GM12878 (cell line): Measurements from ENCODE around the gene DOCK1. TPM values are rescaled to one million over a fixed set of nuclear protein-coding genes. Genes with fewer than 3 reads are reported as not detected.

Experiments used
- ATAC-seq: fragments of 200-7000 bp; cut with Tn5 transposase; 3 replicates; pipeline ENCODE4 v1.9.1; 2020; ENCODE audit warnings: mild to moderate bottlenecking, moderate library complexity
- BruUV-seq: library from RNA; stranded (reverse); fragments of 400-500 nt; replicated peaks from 2 replicates; lab custom pipeline; 2021; lab: Mats Ljungman, UMichigan
- CTCF ChIA-PET: fragments of 300-600 bp; sonication (Branson Sonifier 250); formaldehyde crosslinking; extraction: SDS; loops from one replicate; lab custom pipeline; 2021; ENCODE audit warnings: inconsistent platforms; lab: Yijun Ruan, JAX
- POLR2A ChIA-PET: fragments of 350-600 bp; formaldehyde crosslinking; extraction: SDS; loops from one replicate; lab custom pipeline; 2021; ENCODE audit warnings: inconsistent platforms; lab: Charles Lee
- RAD21 ChIA-PET: fragments of 300-600 bp; sonication (Branson Sonifier 250); formaldehyde crosslinking; loops from one replicate; lab custom pipeline; 2023; ENCODE audit warnings: antibody characterized with exemption; ENCODE audit not compliant: unreplicated experiment; lab: Charles Lee
- SMC1A ChIA-PET: fragments of 300-600 bp; sonication (Branson Sonifier 250); formaldehyde crosslinking; loops from one replicate; lab custom pipeline; 2023; ENCODE audit not compliant: unreplicated experiment, uncharacterized antibody; lab: Charles Lee
- DNase-seq: peaks from one replicate; pipeline ENCODE4 v3.0.0-alpha.2; 2011; ENCODE audit warnings: low read depth, low spot score
- FAIRE-seq: peaks from 3 replicates; lab custom pipeline; 2011; peaks lifted over from hg19 to GRCh38; lab: Jason Lieb, UNC
- H2AFZ ChIP-seq: 2 replicates; pipeline ENCODE4 v1.6.0; 2011; ENCODE audit warnings: low read depth, low read length, control low read depth; ENCODE audit not compliant: control insufficient read depth
- H3K27ac ChIP-seq: 2 replicates; pipeline ENCODE4 v1.5.1; 2011; ENCODE audit warnings: control low read depth; ENCODE audit not compliant: control insufficient read depth, insufficient read depth
- H3K27me3 ChIP-seq, 2 experiments: replicated peaks in 1 of 2; 2 replicates each; pipeline versions ENCODE4 v1.6.0 to v1.6.1; 2011; ENCODE audit warnings: low read length in 1 of 2; ENCODE audit not compliant: control insufficient read depth in 2 of 2, insufficient read depth in 2 of 2
- H3K36me3 ChIP-seq, 2 experiments: 2 replicates each; pipeline ENCODE4 v1.5.1; 2011; ENCODE audit warnings: low read length in 1 of 2; ENCODE audit not compliant: control insufficient read depth in 2 of 2, insufficient read depth in 2 of 2
- H3K4me1 ChIP-seq: 2 replicates; pipeline ENCODE4 v1.6.1; 2011; ENCODE audit warnings: mild to moderate bottlenecking, low read length, moderate library complexity, mixed read lengths; ENCODE audit not compliant: control insufficient read depth, insufficient read depth
- H3K4me2 ChIP-seq: 2 replicates; pipeline ENCODE4 v1.6.0; 2011; ENCODE audit warnings: control low read depth; ENCODE audit not compliant: control insufficient read depth, insufficient read depth
- H3K4me3 ChIP-seq: fragments of 200-600 bp; sonication (generic); 2 replicates; pipeline ENCODE4 v1.5.1; 2016
- H3K79me2 ChIP-seq: 2 replicates; pipeline ENCODE4 v1.6.0; 2011; ENCODE audit warnings: low read length; ENCODE audit not compliant: control insufficient read depth, insufficient read depth
- H3K9ac ChIP-seq: 2 replicates; pipeline ENCODE4 v1.8.0; 2011; ENCODE audit warnings: low read length, control low read depth, mixed read lengths; ENCODE audit not compliant: control insufficient read depth, insufficient read depth
- H3K9me3 ChIP-seq: replicated peaks from 3 replicates; pipeline ENCODE4 v1.5.1; 2011; ENCODE audit warnings: mild to moderate bottlenecking, low read length; ENCODE audit not compliant: control insufficient read depth, insufficient read depth
- H4K20me1 ChIP-seq: 2 replicates; pipeline ENCODE4 v1.6.0; 2011; ENCODE audit not compliant: control insufficient read depth, insufficient read depth
- CTCF ChIP-seq, 3 experiments: IDR thresholded peaks in 2 of 3; conservative IDR thresholded peaks in 1 of 3; 2 replicates each; pipeline ENCODE4 v1.5.1; 2011; ENCODE audit warnings: low read depth in 3 of 3, low read length in 3 of 3, mild to moderate bottlenecking in 3 of 3, control low read depth in 2 of 3, moderate library complexity in 2 of 3, inconsistent platforms in 1 of 3, mixed read lengths in 1 of 3; ENCODE audit not compliant: control insufficient read depth in 2 of 3, insufficient read depth in 1 of 3; ENCODE audit errors: extremely low read depth in 1 of 3
- PAX8 ChIP-seq: fragments of 450-650 bp; IDR thresholded peaks from 2 replicates; pipeline ENCODE4 v1.6.1; 2017; ENCODE audit warnings: mild to moderate bottlenecking, moderate library complexity
- PKNOX1 ChIP-seq: fragments of 450-650 bp; IDR thresholded peaks from 2 replicates; pipeline ENCODE4 v1.6.1; 2016; ENCODE audit warnings: mild to moderate bottlenecking
- RFX5 ChIP-seq: IDR thresholded peaks from 2 replicates; pipeline ENCODE4 v1.6.1; 2011; ENCODE audit warnings: low read depth, low read length, improper control_type of control experiment
- SPI1 ChIP-seq: IDR thresholded peaks from 2 replicates; pipeline ENCODE4 v1.6.1; 2011; ENCODE audit warnings: low read depth, mild to moderate bottlenecking, low read length, moderate library complexity, borderline replicate concordance; ENCODE audit not compliant: insufficient read depth
- WGBS: methylation state at CpG from one replicate; pipeline ENCODE4 v1.1.6; 2016; ENCODE audit warnings: low lambda C conversion rate; ENCODE audit not compliant: insufficient replicate concordance, insufficient coverage; ENCODE audit errors: missing lambda C conversion rate; 5-methylcytosine and 5-hydroxymethylcytosine counted together
- in situ Hi-C: fragments of 300-500 bp; cut with MboI; formaldehyde crosslinking; loops from 9 replicates; pipeline ENCODE4 v1.14.3; 2018; ENCODE audit warnings: mixed read lengths
- intact Hi-C: fragments of 100-400 bp; cut with micrococcal nuclease; formaldehyde crosslinking; loops from one replicate; pipeline ENCODE4 v1.14.2; 2022; ENCODE audit not compliant: unreplicated experiment
- polyA plus RNA-seq, 11 experiments: library from polyadenylated mRNA; depleted of rRNA in 4 of 11; unstranded in 6 of 11; stranded (reverse) in 5 of 11; fragments of >200 nt; fragmentation: Nextera tagmentation in 4 of 11; fragmentation: Illumina TruSeq in 1 of 11; extraction: Ambion mirVana in 4 of 11; extraction: Trizol in 1 of 11; gene quantifications; 1 replicate in 1 of 11; 2 replicates in 10 of 11; pipeline versions ENCODE4 v1.2.1 to v1.2.3, GENCODE V29; 2011 to 2016; ENCODE audit warnings: inconsistent platforms in 2 of 11, missing spikeins in 2 of 11, low read depth in 1 of 11
- total RNA-seq, 4 experiments: library from RNA; depleted of rRNA in 3 of 4; stranded (reverse); fragments of >200 nt in 3 of 4; fragmentation: Illumina TruSeq in 1 of 4; extraction: Trizol in 1 of 4; gene quantifications; 2 replicates each; pipeline versions ENCODE4 v1.2.1 to v1.2.3, GENCODE V29; 2013 to 2021

DOCK1 gene
- total and polyA plus RNA-seq, 10 of the 15 experiments (the other 5 are each of a cell fraction or from before 2014, with no cell fraction given), result 0.05 to 0.18 TPM; not detected in 8

GRCh38 chr10:127453706-127454105 lies 548.5 kb downstream of the DOCK1 start (continued):
- TF ChIP-seq CTCF (IDR thresholded peaks at IDR 0.05 in 2 of 3, conservative IDR thresholded peaks at IDR 0.05 in 1 of 3; ENCODE audit: control insufficient read depth in 2 of 3, extremely low read depth in 1 of 3, insufficient read depth in 1 of 3, low read depth in 3 of 3, low read length in 3 of 3) (no peak), SPI1 (no peak), RFX5 (no peak)

- no TSS peak for BruUV-seq
- 41% methylated on average over 9 of the region's 9 CpGs for WGBS
- no peak for FAIRE-seq
Measured at GRCh38 chr10:127456122-127456521, 550.9 kb downstream of the DOCK1 start.

More at GRCh38 chr10:127456122-127456521, 550.9 kb downstream of the DOCK1 start:
- H3K79me2 ChIP-seq, result no peaks in the 10 kb centered on the region
- no peak overlapping the region for H3K4me2 ChIP-seq
- DNase-seq, result no peak
- RAD21 ChIA-PET, result no interaction called here
- H3K4me3 ChIP-seq, result no peak overlapping the region
- no peaks in the 10 kb centered on the region; the same call in 2 of the 3 replicates for H3K9me3 ChIP-seq
- H3K36me3 ChIP-seq, result no peaks in the 10 kb centered on the region
- ATAC-seq, result no peak
- intact Hi-C loops, result no loop called here
- H3K27ac ChIP-seq, result no peak overlapping the region
- TF ChIP-seq PKNOX1 (no peak), PAX8 (no peak)
- TF ChIP-seq, all 136 proteins: peak for 0
- SMC1A ChIA-PET, result no interaction called here
- Histone ChIP-seq H3K9ac (no peak overlapping the region), H3K4me1 (no peaks in the 10 kb centered on the region), H3K27me3 (no peaks in the 10 kb centered on the region), H4K20me1 (no peaks in the 10 kb centered on the region), H2AFZ (no peak overlapping the region)
- CTCF ChIA-PET, result interaction anchor here (0.6 kb wide), 1 partner anchor 681 kb away, joined by 3 read pairs; no protein-coding TSS in a partner anchor
- POLR2A ChIA-PET, result no interaction called here
- in situ Hi-C loops, result no loop called here
